SK-N-SH (cell line): ENCODE measurements around the gene GATAD2B. TPM values are rescaled to one million over a fixed set of nuclear protein-coding genes. Genes with fewer than 3 reads are reported as not detected.
"Not testable (repeated sequence)": the region's sequence is repeated elsewhere in the genome, so short reads cannot be mapped to it uniquely, and the experiment has no call there.

Source experiments
- CTCF ChIA-PET: fragments of 300-600, 350-600 bp; formaldehyde crosslinking; extraction: SDS; loops from one replicate; lab custom pipeline; 2021; lab: Yijun Ruan, JAX
- POLR2A ChIA-PET: fragments of 350-600 bp; sonication (Branson Sonifier 250); formaldehyde crosslinking; extraction: SDS; loops from one replicate; lab custom pipeline; 2020; ENCODE audit warnings: antibody characterized with exemption, inconsistent platforms; lab: Yijun Ruan, JAX
- DNase-seq: peaks from one replicate; pipeline ENCODE4 v3.0.0; 2012
- H2AFZ ChIP-seq: fragments of 200-600 bp; sonication (generic); 2 replicates; pipeline ENCODE4 v1.8.1; 2016; ENCODE audit warnings: antibody characterized with exemption, mild to moderate bottlenecking, low read depth
- H3F3A ChIP-seq: fragments of 200-600 bp; sonication (generic); replicated peaks from 2 replicates; pipeline ENCODE3; 2016; ENCODE audit warnings: antibody characterized with exemption, mild to moderate bottlenecking; ENCODE audit not compliant: insufficient read depth
- H3K27ac ChIP-seq, 2 experiments: fragments of 200-500 bp in 1 of 2; fragments of 200-600 bp in 1 of 2; sonication (Bioruptor generic) in 1 of 2; sonication (generic), shearing (Covaris generic) in 1 of 2; 2 replicates each; pipeline versions ENCODE4 v1.5.1 to v1.6.1; 2014 to 2016; ENCODE audit warnings: low read depth in 2 of 2, inconsistent platforms in 1 of 2, low read length in 1 of 2, mild to moderate bottlenecking in 1 of 2, mixed read lengths in 1 of 2
- H3K27me3 ChIP-seq: fragments of 200-600 bp; sonication (generic), shearing (Covaris generic); 2 replicates; pipeline ENCODE4 v1.6.1; 2016; ENCODE audit warnings: mixed run types; ENCODE audit not compliant: insufficient read depth
- H3K36me3 ChIP-seq, 2 experiments: fragments of 200-500 bp in 1 of 2; fragments of 200-600 bp in 1 of 2; sonication (Bioruptor generic) in 1 of 2; sonication (generic) in 1 of 2; replicated peaks in 1 of 2; 2 replicates each; pipeline versions ENCODE3 to v1.5.1; 2014 to 2016; ENCODE audit warnings: low read length in 1 of 2, mild to moderate bottlenecking in 1 of 2; ENCODE audit not compliant: insufficient read depth in 2 of 2, control insufficient read depth in 1 of 2
- H3K4me1 ChIP-seq, 2 experiments: fragments of 200-500 bp in 1 of 2; fragments of 200-600 bp in 1 of 2; sonication (Bioruptor generic) in 1 of 2; sonication (generic), shearing (Covaris generic) in 1 of 2; 2 replicates each; pipeline versions ENCODE4 v1.5.1 to v1.6.1; 2014 to 2016; ENCODE audit warnings: low read depth in 1 of 2, low read length in 1 of 2, mixed run types in 1 of 2; ENCODE audit not compliant: insufficient read depth in 2 of 2, control insufficient read depth in 1 of 2
- H3K4me2 ChIP-seq: fragments of 200-600 bp; sonication (generic), shearing (Covaris generic); 2 replicates; pipeline ENCODE4 v1.6.1; 2017; ENCODE audit warnings: mixed run types
- H3K4me3 ChIP-seq, 2 experiments: fragments of 200-500 bp in 1 of 2; fragments of 200-600 bp in 1 of 2; sonication (Bioruptor generic) in 1 of 2; sonication (generic), shearing (Covaris generic) in 1 of 2; 2 replicates each; pipeline versions ENCODE4 v1.5.1 to v1.8.1; 2014 to 2016; ENCODE audit warnings: low read depth in 2 of 2, inconsistent platforms in 1 of 2, low read length in 1 of 2, mild to moderate bottlenecking in 1 of 2, mixed read lengths in 1 of 2, moderate library complexity in 1 of 2
- H3K79me2 ChIP-seq: fragments of 200-600 bp; sonication (generic); 2 replicates; pipeline ENCODE4 v1.8.1; 2017; ENCODE audit warnings: mild to moderate bottlenecking; ENCODE audit not compliant: insufficient read depth
- H3K9ac ChIP-seq: fragments of 200-600 bp; sonication (generic); 2 replicates; pipeline ENCODE4 v1.6.1; 2017; ENCODE audit warnings: mixed run types
- H3K9me2 ChIP-seq: fragments of 200-600 bp; sonication (generic); 2 replicates; pipeline ENCODE4 v1.6.1; 2017; ENCODE audit warnings: mixed run types
- H3K9me3 ChIP-seq: fragments of 200-600 bp; sonication (generic); 2 replicates; pipeline ENCODE4 v1.6.1; 2017; ENCODE audit warnings: mixed run types, mild to moderate bottlenecking, moderate library complexity
- H4K20me1 ChIP-seq: fragments of 200-600 bp; sonication (generic); 2 replicates; pipeline ENCODE4 v1.6.1; 2017; ENCODE audit warnings: mild to moderate bottlenecking, mixed run types; ENCODE audit not compliant: insufficient read depth
- ELF1 ChIP-seq: IDR thresholded peaks from 2 replicates; pipeline ENCODE4 v1.4.0; 2012
- EP300 ChIP-seq, 2 experiments: IDR thresholded peaks; 2 replicates each; pipeline versions ENCODE4 v1.4.0 to v1.6.1; 2012; ENCODE audit warnings: borderline replicate concordance in 1 of 2, low read depth in 1 of 2, low read length in 1 of 2
- FOXM1 ChIP-seq: IDR thresholded peaks from 2 replicates; pipeline ENCODE4 v1.4.0; 2012; ENCODE audit warnings: low read depth, mild to moderate bottlenecking
- GABPA ChIP-seq: IDR thresholded peaks from 2 replicates; pipeline ENCODE4 v1.4.0; 2012; ENCODE audit warnings: low read depth, mild to moderate bottlenecking
- MEF2A ChIP-seq: IDR thresholded peaks from 2 replicates; pipeline ENCODE4 v1.4.0; 2012; ENCODE audit warnings: low read depth, borderline replicate concordance
- MXI1 ChIP-seq: IDR thresholded peaks from 2 replicates; pipeline ENCODE4 v1.6.1; 2012; ENCODE audit warnings: mild to moderate bottlenecking, low read depth, low read length, improper control_type of control experiment
- NFIC ChIP-seq: IDR thresholded peaks from 2 replicates; pipeline ENCODE4 v1.4.0; 2012; ENCODE audit warnings: borderline replicate concordance
- NRF1 ChIP-seq: IDR thresholded peaks from 2 replicates; pipeline ENCODE4 v1.6.1; 2012; ENCODE audit warnings: low read depth, mild to moderate bottlenecking, low read length
- PBX3 ChIP-seq: IDR thresholded peaks from 2 replicates; pipeline ENCODE4; 2012
- POLR2AphosphoS5 ChIP-seq: IDR thresholded peaks from 2 replicates; pipeline ENCODE4 v1.6.1; 2012; ENCODE audit warnings: low read depth, low read length
- RAD21 ChIP-seq: IDR thresholded peaks from 2 replicates; pipeline ENCODE4 v1.6.1; 2012; ENCODE audit warnings: mild to moderate bottlenecking, low read length
- RCOR1 ChIP-seq: fragments of 150-350 bp; IDR thresholded peaks from 2 replicates; pipeline ENCODE4 v1.6.1; 2017; ENCODE audit warnings: antibody characterized with exemption, low read length
- RXRA ChIP-seq: IDR thresholded peaks from 2 replicates; pipeline ENCODE4 v1.4.0; 2012; ENCODE audit warnings: low read depth, mild to moderate bottlenecking, borderline replicate concordance
- TAF1 ChIP-seq: IDR thresholded peaks from 2 replicates; pipeline ENCODE4 v1.6.1; 2012; ENCODE audit warnings: low read depth, mild to moderate bottlenecking, low read length, moderate library complexity, borderline replicate concordance
- TEAD4 ChIP-seq: IDR thresholded peaks from 2 replicates; pipeline ENCODE4 v1.4.0; 2012; ENCODE audit warnings: mild to moderate bottlenecking, borderline replicate concordance; ENCODE audit not compliant: insufficient read depth
- YY1 ChIP-seq: IDR thresholded peaks from 2 replicates; pipeline ENCODE4 v1.4.0; 2012; ENCODE audit warnings: low read depth, mild to moderate bottlenecking
- WGBS: methylation state at CpG from one replicate; pipeline ENCODE4 v1.1.6; 2017; ENCODE audit warnings: low lambda C conversion rate; 5-methylcytosine and 5-hydroxymethylcytosine counted together
- polyA plus RNA-seq, 3 experiments: library from polyadenylated mRNA; depleted of rRNA; stranded (reverse); fragments of >200 nt; gene quantifications; 2 replicates each; pipeline ENCODE4 v1.2.3, GENCODE V29; 2012
- TF ChIP-seq, protein P1 (sequence below): IDR thresholded peaks from 2 replicates; pipeline ENCODE4 v1.4.0; 2012; ENCODE audit warnings: low read depth
- TF ChIP-seq, protein P2 (sequence below): IDR thresholded peaks from 2 replicates; pipeline ENCODE4 v1.4.0; 2012; ENCODE audit warnings: low read depth, borderline replicate concordance

The GATAD2B gene
- polyA plus RNA-seq, 1 of the 3 experiments (the other 2 are of a cell fraction), result 2.8 TPM

DNA sequence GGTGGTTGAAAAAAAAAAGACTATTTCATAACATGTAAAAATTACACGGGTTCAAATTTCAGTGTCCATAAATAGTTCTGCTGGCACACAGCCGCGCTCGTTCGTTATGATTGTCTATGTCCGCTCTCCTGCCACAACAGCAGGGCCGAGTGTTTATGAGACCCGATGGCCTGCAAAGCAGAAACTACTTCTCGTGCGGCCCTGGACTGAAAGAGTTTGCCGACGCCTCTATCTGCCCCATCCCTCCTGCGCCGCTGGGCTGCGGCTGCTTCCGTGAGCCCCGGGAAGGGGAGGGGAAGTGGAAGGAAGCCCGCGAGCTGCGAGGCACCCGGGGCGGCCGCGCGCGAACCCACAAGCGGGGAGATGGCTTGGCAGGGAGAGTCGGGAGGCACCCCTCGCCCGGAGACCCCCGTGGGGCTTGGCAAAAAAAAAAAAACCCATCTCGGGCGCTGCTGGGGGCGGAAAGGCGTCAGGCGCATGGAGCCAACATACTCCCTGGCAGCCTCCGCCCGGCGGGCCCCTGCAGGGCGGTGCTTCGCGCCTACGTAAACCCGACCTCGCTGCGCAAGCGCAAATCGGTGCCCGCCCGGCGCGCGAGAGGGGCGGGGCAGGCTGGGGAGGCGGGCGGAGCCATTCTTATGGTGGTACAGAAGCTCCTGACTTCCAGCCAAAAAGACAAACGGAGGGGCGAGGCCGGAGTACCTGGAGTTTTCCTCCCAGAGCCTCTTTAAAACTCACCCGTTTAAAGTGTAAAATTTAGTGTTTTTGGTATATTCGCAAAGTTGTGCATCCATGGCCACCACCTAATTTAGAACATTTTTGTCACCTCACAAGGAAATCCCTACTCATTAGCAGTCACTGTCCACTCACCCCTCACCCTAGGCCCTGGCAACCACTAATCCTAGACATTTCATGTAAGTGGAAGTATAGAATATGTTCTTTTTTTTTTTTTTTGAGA is 139.3 kb downstream of the GATAD2B start:
- H3K4me3 ChIP-seq, result peak overlapping the region; percentile 61 to 75
- peaks cover 4% of the 10 kb centered on the region in 2 experiments; a peak in 2 of 4 replicates for H3K4me1 ChIP-seq
- H4K20me1 ChIP-seq, result no peaks in the 10 kb centered on the region
- no peaks in the 10 kb centered on the region for H3K9me3 ChIP-seq
- H3F3A ChIP-seq, result peaks cover 4% of the 10 kb centered on the region
- H3K4me2 ChIP-seq, result peak overlapping the region; percentile 80
- no peaks in the 10 kb centered on the region for H3K9me2 ChIP-seq
- H3K79me2 ChIP-seq, result no peaks in the 10 kb centered on the region
- H3K27me3 ChIP-seq, result no peaks in the 10 kb centered on the region
- no peaks in the 10 kb centered on the region for H3K36me3 ChIP-seq
- H3K9ac ChIP-seq, result peak overlapping the region; percentile 86
- DNase-seq, result peak; percentile 99
- H3K27ac ChIP-seq, result peak overlapping the region; percentile 85 to 94
- TF ChIP-seq TAF1, result peak; percentile 53
- peak; percentile 83 for TF ChIP-seq NRF1
- TF ChIP-seq YY1, result peak; percentile 64; the same call in 1 of the 2 replicates
- 0 out of 2 replicates have a peak, but pooled peaks have one; percentile 25 for TF ChIP-seq NFIC
- TF ChIP-seq ELF1, result peak; percentile 53; the same call in 1 of the 2 replicates
- peak; percentile 0; the same call in 1 of the 2 replicates for TF ChIP-seq MEF2A
- no peak for TF ChIP-seq RCOR1
- TF ChIP-seq RAD21, result no peak
- TF ChIP-seq, protein P1, sequence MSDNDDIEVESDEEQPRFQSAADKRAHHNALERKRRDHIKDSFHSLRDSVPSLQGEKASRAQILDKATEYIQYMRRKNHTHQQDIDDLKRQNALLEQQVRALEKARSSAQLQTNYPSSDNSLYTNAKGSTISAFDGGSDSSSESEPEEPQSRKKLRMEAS, result peak; percentile 84; the same call in 1 of the 2 replicates
- TF ChIP-seq FOXM1, result 0 out of 2 replicates have a peak, but pooled peaks have one; percentile 29
- TF ChIP-seq EP300 (IDR thresholded peaks at IDR 0.05; ENCODE audit: borderline replicate concordance in 1 of 2, low read depth in 1 of 2, low read length in 1 of 2), result peak in 1 of 2 experiments; percentile 31; a peak in 1 of 4 replicates
- 0 out of 2 replicates have a peak, but pooled peaks have one; percentile 22 for TF ChIP-seq TEAD4
- peak; percentile 95 for TF ChIP-seq POLR2AphosphoS5
- no peak for TF ChIP-seq RXRA
- TF ChIP-seq, protein P2, sequence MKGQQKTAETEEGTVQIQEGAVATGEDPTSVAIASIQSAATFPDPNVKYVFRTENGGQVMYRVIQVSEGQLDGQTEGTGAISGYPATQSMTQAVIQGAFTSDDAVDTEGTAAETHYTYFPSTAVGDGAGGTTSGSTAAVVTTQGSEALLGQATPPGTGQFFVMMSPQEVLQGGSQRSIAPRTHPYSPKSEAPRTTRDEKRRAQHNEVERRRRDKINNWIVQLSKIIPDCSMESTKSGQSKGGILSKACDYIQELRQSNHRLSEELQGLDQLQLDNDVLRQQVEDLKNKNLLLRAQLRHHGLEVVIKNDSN, result no peak; the same call in 1 of the 2 replicates
- peak; percentile 70 for TF ChIP-seq MXI1
- TF ChIP-seq PBX3, result 0 out of 2 replicates have a peak, but pooled peaks have one; percentile 21
- TF ChIP-seq GABPA, result peak; percentile 58
- whole genome bisulfite sequencing, result 2% methylated on average over 36 of the region's 61 CpGs
- POLR2A ChIA-PET, result interaction anchor here (0.6 to 1.3 kb wide), 9 partner anchors 8 to 208 kb away, joined by 3 to 18 read pairs (median 4); partner anchors contain the start of genes CREB3L4, JTB, RPS27 and SLC27A3
- CTCF ChIA-PET, result interaction anchor here (0.7 to 1.5 kb wide), 8 partner anchors 10 to 1994 kb away, joined by 3 to 5 read pairs (median 3); no protein-coding TSS in a partner anchor
- peak overlapping the region; percentile 88 for H2AFZ ChIP-seq

- Histone ChIP-seq H2AFZ (peak overlapping the region; percentile 62), H3K9ac (peak overlapping the region; percentile 86; the same call in 1 of the 2 replicates), H3K4me3 (peak overlapping the region in 1 of 2 experiments; percentile 75; a peak in 3 of 4 replicates), H3K4me2 (peak overlapping the region; percentile 80), H3K27ac (peak overlapping the region; percentile 85 to 94)
- CTCF ChIA-PET, result interaction anchor here (0.8 to 1.8 kb wide), 6 partner anchors 10 to 164 kb away, joined by 3 to 6 read pairs (median 6); partner anchors contain the start of gene DENND4B
- H3K36me3 ChIP-seq, H3K79me2 ChIP-seq, DNase-seq, H4K20me1 ChIP-seq, POLR2A ChIA-PET, H3K9me2 ChIP-seq, H3K4me1 ChIP-seq, H3K27me3 ChIP-seq, H3K9me3 ChIP-seq, H3F3A ChIP-seq: not testable (repeated sequence)
- 94% methylated on average over 8 of the region's 8 CpGs for WGBS
Measured at GRCh38 chr1:153782648-153783047, 140.1 kb downstream of the GATAD2B start.
